ENCODE measurements around the gene EIF5A.

DNA sequence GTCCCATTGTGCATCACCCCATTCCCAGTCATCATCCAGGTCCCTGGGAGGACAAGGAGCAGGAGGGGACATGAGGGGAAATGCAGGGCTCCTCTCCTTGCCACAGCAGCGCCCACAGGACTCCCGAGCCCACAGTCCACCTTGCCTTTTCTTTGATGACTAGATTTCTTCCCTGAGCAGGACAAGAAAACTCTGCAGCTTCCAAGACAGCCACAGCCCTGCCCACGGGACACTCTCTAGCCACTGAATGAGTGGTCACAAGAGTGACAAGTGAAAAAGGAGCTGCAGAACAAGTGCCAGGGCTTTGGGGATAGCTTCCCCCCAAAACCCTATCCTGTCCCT, 17.0 kb downstream of the EIF5A start:
- TF ChIP-seq, protein P1, sequence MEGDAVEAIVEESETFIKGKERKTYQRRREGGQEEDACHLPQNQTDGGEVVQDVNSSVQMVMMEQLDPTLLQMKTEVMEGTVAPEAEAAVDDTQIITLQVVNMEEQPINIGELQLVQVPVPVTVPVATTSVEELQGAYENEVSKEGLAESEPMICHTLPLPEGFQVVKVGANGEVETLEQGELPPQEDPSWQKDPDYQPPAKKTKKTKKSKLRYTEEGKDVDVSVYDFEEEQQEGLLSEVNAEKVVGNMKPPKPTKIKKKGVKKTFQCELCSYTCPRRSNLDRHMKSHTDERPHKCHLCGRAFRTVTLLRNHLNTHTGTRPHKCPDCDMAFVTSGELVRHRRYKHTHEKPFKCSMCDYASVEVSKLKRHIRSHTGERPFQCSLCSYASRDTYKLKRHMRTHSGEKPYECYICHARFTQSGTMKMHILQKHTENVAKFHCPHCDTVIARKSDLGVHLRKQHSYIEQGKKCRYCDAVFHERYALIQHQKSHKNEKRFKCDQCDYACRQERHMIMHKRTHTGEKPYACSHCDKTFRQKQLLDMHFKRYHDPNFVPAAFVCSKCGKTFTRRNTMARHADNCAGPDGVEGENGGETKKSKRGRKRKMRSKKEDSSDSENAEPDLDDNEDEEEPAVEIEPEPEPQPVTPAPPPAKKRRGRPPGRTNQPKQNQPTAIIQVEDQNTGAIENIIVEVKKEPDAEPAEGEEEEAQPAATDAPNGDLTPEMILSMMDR (optimal IDR thresholded peaks at IDR 0.05 in 1 of 3, IDR thresholded peaks at IDR 0.05 in 1 of 3, conservative IDR thresholded peaks at IDR 0.05 in 1 of 3; ENCODE audit: extremely low read depth in 1 of 3, insufficient read depth in 2 of 3, low read length in 3 of 3): no peak
- no peak for TF ChIP-seq EZH2 (IDR thresholded peaks at IDR 0.05; ENCODE audit: low read length)

All from keratinocyte (primary cell).